Measurements from ENCODE around the gene THAP12. TPM values are rescaled to one million over a fixed set of nuclear protein-coding genes. Genes with fewer than 3 reads are reported as not detected.

The THAP12 gene
- total and polyA plus RNA-seq, 4 donors: 5.6 to 21.9 (median 13.7) TPM

DNA sequence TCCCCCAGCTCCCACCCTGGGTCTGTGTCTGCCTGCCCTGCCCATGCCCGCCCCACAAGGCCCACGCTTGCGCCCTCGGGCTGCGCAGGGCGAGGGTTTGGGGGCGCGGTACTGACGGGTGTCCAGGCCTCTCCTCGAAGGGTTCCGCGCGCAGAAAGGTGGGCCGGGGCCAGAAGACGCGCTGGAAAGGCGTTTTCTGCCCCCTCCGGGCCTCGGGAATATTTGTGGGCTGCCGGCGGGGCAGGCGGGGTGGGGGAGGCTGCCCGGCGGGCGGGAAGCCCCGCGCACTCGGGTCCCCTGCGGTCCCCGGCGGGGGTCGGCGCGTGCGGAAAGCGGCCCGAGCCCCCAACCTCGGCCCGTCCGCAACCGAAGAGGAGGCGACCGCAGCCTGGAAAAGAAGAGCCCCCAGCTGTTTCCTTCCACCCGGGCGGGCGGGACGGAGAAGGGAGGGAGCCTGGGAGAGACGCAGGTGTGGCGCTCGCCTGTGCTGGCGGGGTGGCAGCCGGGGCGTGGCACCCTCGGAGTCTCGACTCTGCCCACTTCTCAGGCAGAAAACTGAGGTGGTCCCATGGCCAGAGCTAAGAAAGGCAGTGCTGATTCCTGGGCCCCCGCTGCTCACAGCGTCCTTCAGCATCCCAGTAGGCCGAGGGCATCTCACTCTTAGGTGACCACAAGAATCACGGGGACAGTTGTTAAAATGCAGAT lies 59.0 kb downstream of the THAP12 start:
- Histone ChIP-seq H3K4me1 (ENCODE audit: control insufficient read depth in 4 of 4, insufficient read depth in 4 of 4, low read length in 3 of 4) (peaks cover 0 to 8% (median 6%) of the 10 kb centered on the region in 4 donors), H3K9ac (ENCODE audit: low read depth in 1 of 2, low read length in 2 of 2) (no peak overlapping the region), H3K9me3 (ENCODE audit: control insufficient read depth in 4 of 4, low read length in 3 of 4) (no peaks in the 10 kb centered on the region), H3K4me3 (ENCODE audit: low read depth in 1 of 3, low read length in 3 of 3) (no peak overlapping the region), H3K36me3 (ENCODE audit: control insufficient read depth in 4 of 4, insufficient read depth in 3 of 4, low read depth in 1 of 4, low read length in 3 of 4) (no peaks in the 10 kb centered on the region), H3K27me3 (ENCODE audit: control insufficient read depth in 4 of 4, insufficient read depth in 4 of 4, low read length in 3 of 4) (peaks cover 0 to 7% (median under 1%) of the 10 kb centered on the region in 4 donors), H3K27ac (ENCODE audit: low read depth in 1 of 2, low read length in 2 of 2) (no peak overlapping the region)
- TF ChIP-seq, protein P1, sequence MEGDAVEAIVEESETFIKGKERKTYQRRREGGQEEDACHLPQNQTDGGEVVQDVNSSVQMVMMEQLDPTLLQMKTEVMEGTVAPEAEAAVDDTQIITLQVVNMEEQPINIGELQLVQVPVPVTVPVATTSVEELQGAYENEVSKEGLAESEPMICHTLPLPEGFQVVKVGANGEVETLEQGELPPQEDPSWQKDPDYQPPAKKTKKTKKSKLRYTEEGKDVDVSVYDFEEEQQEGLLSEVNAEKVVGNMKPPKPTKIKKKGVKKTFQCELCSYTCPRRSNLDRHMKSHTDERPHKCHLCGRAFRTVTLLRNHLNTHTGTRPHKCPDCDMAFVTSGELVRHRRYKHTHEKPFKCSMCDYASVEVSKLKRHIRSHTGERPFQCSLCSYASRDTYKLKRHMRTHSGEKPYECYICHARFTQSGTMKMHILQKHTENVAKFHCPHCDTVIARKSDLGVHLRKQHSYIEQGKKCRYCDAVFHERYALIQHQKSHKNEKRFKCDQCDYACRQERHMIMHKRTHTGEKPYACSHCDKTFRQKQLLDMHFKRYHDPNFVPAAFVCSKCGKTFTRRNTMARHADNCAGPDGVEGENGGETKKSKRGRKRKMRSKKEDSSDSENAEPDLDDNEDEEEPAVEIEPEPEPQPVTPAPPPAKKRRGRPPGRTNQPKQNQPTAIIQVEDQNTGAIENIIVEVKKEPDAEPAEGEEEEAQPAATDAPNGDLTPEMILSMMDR (IDR thresholded peaks at IDR 0.05; ENCODE audit: low read depth, low read length, missing input control): no peak
- TF ChIP-seq JUND (IDR thresholded peaks at IDR 0.05): no peak
- TF ChIP-seq, protein P2, sequence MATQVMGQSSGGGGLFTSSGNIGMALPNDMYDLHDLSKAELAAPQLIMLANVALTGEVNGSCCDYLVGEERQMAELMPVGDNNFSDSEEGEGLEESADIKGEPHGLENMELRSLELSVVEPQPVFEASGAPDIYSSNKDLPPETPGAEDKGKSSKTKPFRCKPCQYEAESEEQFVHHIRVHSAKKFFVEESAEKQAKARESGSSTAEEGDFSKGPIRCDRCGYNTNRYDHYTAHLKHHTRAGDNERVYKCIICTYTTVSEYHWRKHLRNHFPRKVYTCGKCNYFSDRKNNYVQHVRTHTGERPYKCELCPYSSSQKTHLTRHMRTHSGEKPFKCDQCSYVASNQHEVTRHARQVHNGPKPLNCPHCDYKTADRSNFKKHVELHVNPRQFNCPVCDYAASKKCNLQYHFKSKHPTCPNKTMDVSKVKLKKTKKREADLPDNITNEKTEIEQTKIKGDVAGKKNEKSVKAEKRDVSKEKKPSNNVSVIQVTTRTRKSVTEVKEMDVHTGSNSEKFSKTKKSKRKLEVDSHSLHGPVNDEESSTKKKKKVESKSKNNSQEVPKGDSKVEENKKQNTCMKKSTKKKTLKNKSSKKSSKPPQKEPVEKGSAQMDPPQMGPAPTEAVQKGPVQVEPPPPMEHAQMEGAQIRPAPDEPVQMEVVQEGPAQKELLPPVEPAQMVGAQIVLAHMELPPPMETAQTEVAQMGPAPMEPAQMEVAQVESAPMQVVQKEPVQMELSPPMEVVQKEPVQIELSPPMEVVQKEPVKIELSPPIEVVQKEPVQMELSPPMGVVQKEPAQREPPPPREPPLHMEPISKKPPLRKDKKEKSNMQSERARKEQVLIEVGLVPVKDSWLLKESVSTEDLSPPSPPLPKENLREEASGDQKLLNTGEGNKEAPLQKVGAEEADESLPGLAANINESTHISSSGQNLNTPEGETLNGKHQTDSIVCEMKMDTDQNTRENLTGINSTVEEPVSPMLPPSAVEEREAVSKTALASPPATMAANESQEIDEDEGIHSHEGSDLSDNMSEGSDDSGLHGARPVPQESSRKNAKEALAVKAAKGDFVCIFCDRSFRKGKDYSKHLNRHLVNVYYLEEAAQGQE (IDR thresholded peaks at IDR 0.05): no peak
- no peak for TF ChIP-seq HNF4A (conservative IDR thresholded peaks at IDR 0.05)
- TF ChIP-seq HNF4G (IDR thresholded peaks at IDR 0.05): no peak
- TF ChIP-seq, protein P3, sequence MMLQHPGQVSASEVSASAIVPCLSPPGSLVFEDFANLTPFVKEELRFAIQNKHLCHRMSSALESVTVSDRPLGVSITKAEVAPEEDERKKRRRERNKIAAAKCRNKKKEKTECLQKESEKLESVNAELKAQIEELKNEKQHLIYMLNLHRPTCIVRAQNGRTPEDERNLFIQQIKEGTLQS (IDR thresholded peaks at IDR 0.05): no peak
- no peak for TF ChIP-seq GABPA (IDR thresholded peaks at IDR 0.05 in 1 of 2, conservative IDR thresholded peaks at IDR 0.05 in 1 of 2)
- no peak for TF ChIP-seq EGR1 (IDR thresholded peaks at IDR 0.05; ENCODE audit: low read depth in 2 of 2)
- TF ChIP-seq TAF1 (conservative IDR thresholded peaks at IDR 0.05): no peak
- TF ChIP-seq, protein P4, sequence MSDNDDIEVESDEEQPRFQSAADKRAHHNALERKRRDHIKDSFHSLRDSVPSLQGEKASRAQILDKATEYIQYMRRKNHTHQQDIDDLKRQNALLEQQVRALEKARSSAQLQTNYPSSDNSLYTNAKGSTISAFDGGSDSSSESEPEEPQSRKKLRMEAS (IDR thresholded peaks at IDR 0.05): no peak
- TF ChIP-seq, protein P5, sequence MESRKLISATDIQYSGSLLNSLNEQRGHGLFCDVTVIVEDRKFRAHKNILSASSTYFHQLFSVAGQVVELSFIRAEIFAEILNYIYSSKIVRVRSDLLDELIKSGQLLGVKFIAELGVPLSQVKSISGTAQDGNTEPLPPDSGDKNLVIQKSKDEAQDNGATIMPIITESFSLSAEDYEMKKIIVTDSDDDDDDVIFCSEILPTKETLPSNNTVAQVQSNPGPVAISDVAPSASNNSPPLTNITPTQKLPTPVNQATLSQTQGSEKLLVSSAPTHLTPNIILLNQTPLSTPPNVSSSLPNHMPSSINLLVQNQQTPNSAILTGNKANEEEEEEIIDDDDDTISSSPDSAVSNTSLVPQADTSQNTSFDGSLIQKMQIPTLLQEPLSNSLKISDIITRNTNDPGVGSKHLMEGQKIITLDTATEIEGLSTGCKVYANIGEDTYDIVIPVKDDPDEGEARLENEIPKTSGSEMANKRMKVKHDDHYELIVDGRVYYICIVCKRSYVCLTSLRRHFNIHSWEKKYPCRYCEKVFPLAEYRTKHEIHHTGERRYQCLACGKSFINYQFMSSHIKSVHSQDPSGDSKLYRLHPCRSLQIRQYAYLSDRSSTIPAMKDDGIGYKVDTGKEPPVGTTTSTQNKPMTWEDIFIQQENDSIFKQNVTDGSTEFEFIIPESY (IDR thresholded peaks at IDR 0.05): no peak
- TF ChIP-seq SP1 (IDR thresholded peaks at IDR 0.05): no peak
- TF ChIP-seq NR2F2 (IDR thresholded peaks at IDR 0.05): no peak
- TF ChIP-seq FOXA2 (IDR thresholded peaks at IDR 0.05): no peak
- TF ChIP-seq RAD21 (IDR thresholded peaks at IDR 0.05): no peak
- 19% methylated on average over 59 of the region's 59 CpGs for WGBS
- no peak for DNase-seq (ENCODE audit: low spot score)

Measured in liver (tissue), 9 donors.